T-helper 17 cell (primary cell): ENCODE data around the gene FAM117A. TPM values are rescaled to one million over a fixed set of nuclear protein-coding genes. Genes with fewer than 3 reads are reported as not detected.
"Not testable (repeated sequence)": the region's sequence is repeated elsewhere in the genome, so short reads cannot be mapped to it uniquely, and the experiment has no call there.

ENCODE experiments used
- ATAC-seq: fragments of 150-1000 bp; cut with Tn5 transposase; 2 replicates; pipeline ENCODE4 v1.10.0; 2021; ENCODE audit warnings: mild to moderate bottlenecking, moderate library complexity
- DNase-seq, 3 donors: peaks; one replicate each; pipeline versions ENCODE4 v3.0.0 to v3.0.0-alpha.2; 2020 to 2021
- H3K9me3 ChIP-seq: one replicate; pipeline ENCODE4 v1.7.0; 2013; ENCODE audit warnings: low read length, mild to moderate bottlenecking; ENCODE audit not compliant: control insufficient read depth, poor library complexity, severe bottlenecking
- H3K27ac Mint-ChIP-seq: one replicate; pipeline ENCODE4 v1.8.0; 2022; ENCODE audit warnings: mild to moderate bottlenecking, moderate library complexity, mixed read lengths
- H3K27me3 Mint-ChIP-seq: one replicate; pipeline ENCODE4 v1.8.0; 2022; ENCODE audit warnings: mixed read lengths
- H3K36me3 Mint-ChIP-seq: one replicate; pipeline ENCODE4 v1.8.0; 2022; ENCODE audit warnings: low read depth, mixed read lengths
- H3K4me1 Mint-ChIP-seq: one replicate; pipeline ENCODE4 v1.8.0; 2022; ENCODE audit warnings: mild to moderate bottlenecking, mixed read lengths
- H3K4me3 Mint-ChIP-seq: one replicate; pipeline ENCODE4 v1.8.0; 2022; ENCODE audit warnings: mild to moderate bottlenecking, moderate library complexity, mixed read lengths
- total RNA-seq, 4 donors: library from RNA in 2 of 4; stranded (reverse) in 2 of 4; gene quantifications; one replicate each; pipeline ENCODE4 v1.2.3 and lab custom pipeline; 2022 to 2026

Gene FAM117A
- total RNA-seq, 2 donors from 2014 or later: 58.9 to 68.6 TPM

DNA sequence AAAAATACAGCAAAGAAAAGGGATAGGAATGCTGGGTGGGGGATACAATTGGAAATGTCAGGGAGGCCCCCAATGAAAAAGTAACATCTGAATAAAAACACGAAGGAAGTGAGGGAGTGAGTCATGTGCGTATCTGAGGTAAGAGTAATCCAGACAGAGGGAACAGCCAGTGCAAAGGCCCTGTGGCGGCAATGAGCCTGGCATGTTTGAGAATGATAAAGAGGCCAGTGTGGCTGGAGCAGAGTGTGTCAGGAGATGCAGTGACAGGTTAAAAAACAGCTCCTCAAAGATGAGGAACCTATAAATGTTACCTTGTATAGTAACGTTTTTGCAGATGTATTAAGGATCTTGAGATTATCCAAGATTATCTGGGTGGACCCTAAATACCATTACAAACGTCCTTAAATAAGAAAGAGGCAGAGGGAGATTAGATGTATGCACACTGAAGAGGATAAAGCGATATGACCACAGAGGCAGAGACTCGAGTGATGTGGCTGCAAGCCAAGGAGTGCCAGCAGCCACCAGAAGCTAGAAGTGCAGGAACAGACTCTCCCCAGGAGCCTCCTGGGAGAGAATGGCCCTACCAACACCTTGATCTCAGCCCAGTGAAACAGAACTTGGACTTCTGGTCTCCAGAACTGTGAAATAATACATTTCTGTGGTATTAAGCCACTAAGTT is 38.3 kb downstream of the FAM117A start:
- no peak for DNase-seq
- peak overlapping the region; percentile 89 for H3K27ac Mint-ChIP-seq
- no peak for ATAC-seq
- H3K9me3 ChIP-seq: no peaks in the 10 kb centered on the region
- peaks cover 41% of the 10 kb centered on the region for H3K4me1 Mint-ChIP-seq
- peaks cover 12% of the 10 kb centered on the region for H3K36me3 Mint-ChIP-seq
- no peaks in the 10 kb centered on the region for H3K27me3 Mint-ChIP-seq
- H3K4me3 Mint-ChIP-seq: no peak overlapping the region

- not testable (repeated sequence) for H3K9me3 ChIP-seq, ATAC-seq, H3K27me3 Mint-ChIP-seq, H3K4me3 Mint-ChIP-seq, DNase-seq
- H3K36me3 Mint-ChIP-seq: peaks cover 12% of the 10 kb centered on the region
- peaks cover 35% of the 10 kb centered on the region for H3K4me1 Mint-ChIP-seq
- H3K27ac Mint-ChIP-seq: peak overlapping the region; percentile 89
These were observed 39.4 kb downstream of the FAM117A start for GRCh38 chr17:49724552-49724951.

- DNase-seq (no peak), ATAC-seq (no peak)
- Mint-ChIP-seq H3K27me3 (no peaks in the 10 kb centered on the region), H3K27ac (peak overlapping the region; percentile 89), H3K4me3 (no peak overlapping the region), H3K4me1 (peaks cover 26% of the 10 kb centered on the region), H3K36me3 (peaks cover 7% of the 10 kb centered on the region)
- H3K9me3 ChIP-seq: no peaks in the 10 kb centered on the region
These were observed 40.5 kb downstream of the FAM117A start for GRCh38 chr17:49723423-49723822.

DNA sequence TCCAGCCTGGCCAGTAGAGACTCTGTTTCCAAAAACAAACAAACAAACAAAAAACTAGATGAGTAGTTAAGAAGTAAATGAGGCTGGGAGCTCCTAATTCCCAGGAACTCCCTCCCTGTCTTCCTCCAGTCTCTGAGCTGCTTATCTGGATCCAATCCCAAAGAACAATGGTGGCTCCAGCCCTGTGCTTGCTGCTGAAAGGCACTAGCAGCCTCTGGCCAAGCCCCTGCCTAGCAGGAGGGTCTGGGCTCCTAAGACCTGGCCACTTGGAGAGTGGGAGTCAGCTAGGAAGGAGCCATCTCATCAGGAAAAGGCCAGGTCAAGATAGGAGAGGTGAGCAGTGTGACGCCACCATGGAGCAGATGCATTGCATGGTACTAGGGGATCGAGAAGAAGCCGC is 41.9 kb downstream of the FAM117A start:
- H3K9me3 ChIP-seq: no peaks in the 10 kb centered on the region
- no peak overlapping the region for H3K4me3 Mint-ChIP-seq
- DNase-seq: no peak
- H3K36me3 Mint-ChIP-seq: peaks cover 7% of the 10 kb centered on the region
- peak overlapping the region; percentile 89 for H3K27ac Mint-ChIP-seq
- H3K27me3 Mint-ChIP-seq: no peaks in the 10 kb centered on the region
- peaks cover 24% of the 10 kb centered on the region for H3K4me1 Mint-ChIP-seq
- no peak for ATAC-seq

- H3K27me3 Mint-ChIP-seq: no peaks in the 10 kb centered on the region
- peak overlapping the region; percentile 57 for H3K4me3 Mint-ChIP-seq
- peaks cover 9% of the 10 kb centered on the region for H3K36me3 Mint-ChIP-seq
- peaks cover 35% of the 10 kb centered on the region for H3K4me1 Mint-ChIP-seq
- ATAC-seq (peak; percentile 48), DNase-seq (peak in 1 of 3 donors; percentile 10)
- peak overlapping the region; percentile 97 for H3K27ac Mint-ChIP-seq
- H3K9me3 ChIP-seq: no peaks in the 10 kb centered on the region
These were observed 46.5 kb downstream of the FAM117A start for GRCh38 chr17:49717371-49717861.

DNA sequence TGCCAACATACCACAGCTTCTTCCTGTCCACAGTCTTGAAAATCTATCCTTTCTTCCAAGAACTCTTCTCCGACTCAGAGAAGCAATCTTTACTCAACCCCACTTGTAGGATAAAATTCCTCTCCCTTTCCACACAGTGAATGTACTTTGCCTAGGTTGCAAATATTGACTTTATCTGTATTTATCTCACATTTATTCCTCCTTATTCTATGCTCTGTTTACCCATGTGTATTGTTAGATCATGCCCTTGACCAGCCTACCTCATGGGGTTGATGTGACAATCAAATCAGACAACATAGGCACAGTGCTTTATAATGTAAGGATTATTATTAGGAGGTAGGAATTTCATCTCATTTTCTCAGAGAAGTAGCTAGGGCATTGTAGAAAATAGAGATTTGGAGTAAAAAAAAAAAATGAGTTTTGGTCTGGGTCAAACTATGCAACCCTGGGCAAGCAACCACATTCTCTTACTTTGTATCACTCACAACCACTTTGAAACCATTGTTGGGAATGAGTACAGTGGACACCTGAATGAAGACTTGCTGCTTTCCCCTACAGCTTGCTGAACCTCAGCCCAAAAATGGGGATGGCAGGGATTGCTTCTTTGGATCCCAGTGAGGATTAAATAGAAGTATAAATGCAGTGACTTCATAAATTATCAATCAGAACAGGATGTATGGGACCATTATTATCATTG is 47.1 kb downstream of the FAM117A start:
- no peak for ATAC-seq
- no peaks in the 10 kb centered on the region for H3K9me3 ChIP-seq
- DNase-seq: no peak
- H3K4me3 Mint-ChIP-seq: peak overlapping the region; percentile 57
- H3K36me3 Mint-ChIP-seq: peaks cover 9% of the 10 kb centered on the region
- peak overlapping the region; percentile 97 for H3K27ac Mint-ChIP-seq
- H3K27me3 Mint-ChIP-seq: no peaks in the 10 kb centered on the region
- peaks cover 35% of the 10 kb centered on the region for H3K4me1 Mint-ChIP-seq

DNA sequence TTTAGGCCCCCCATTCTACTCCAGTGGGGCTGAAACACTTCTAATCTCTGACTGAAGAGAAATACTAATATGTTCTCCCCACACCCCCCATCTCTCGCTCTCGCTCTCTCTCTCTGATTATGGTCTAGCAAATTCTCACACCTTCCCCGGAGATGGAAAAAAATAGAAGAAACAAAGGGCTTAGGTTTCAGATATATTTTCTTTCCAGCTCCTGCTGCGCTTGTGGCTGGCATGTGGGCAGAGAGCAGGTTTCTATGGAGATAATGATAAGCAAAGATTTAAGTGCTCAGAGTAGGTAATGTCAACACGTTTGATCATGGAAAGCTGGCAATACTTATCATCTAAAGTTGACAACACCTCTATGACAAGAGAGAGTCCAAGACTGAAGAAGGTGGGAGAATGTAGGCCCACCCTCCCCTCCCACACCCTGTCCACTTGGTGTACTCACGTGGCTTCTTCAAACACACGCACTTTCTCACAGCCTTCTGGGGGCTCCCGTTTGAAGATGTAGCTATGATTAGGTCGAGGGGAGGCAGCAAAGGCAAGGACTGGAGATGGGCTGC is 48.1 kb downstream of the FAM117A start:
- Mint-ChIP-seq H3K36me3 (peaks cover 15% of the 10 kb centered on the region), H3K4me1 (peaks cover 35% of the 10 kb centered on the region), H3K4me3 (peak overlapping the region; percentile 73), H3K27me3 (no peaks in the 10 kb centered on the region), H3K27ac (peak overlapping the region; percentile 97)
- ATAC-seq (peak; percentile 78), DNase-seq (peak in 1 of 3 donors; percentile 29)
- no peaks in the 10 kb centered on the region for H3K9me3 ChIP-seq

GRCh38 chr17:49715216-49715615 is 48.7 kb downstream of the FAM117A start:
- Mint-ChIP-seq H3K4me3 (peak overlapping the region; percentile 73), H3K4me1 (peaks cover 35% of the 10 kb centered on the region), H3K27ac (peak overlapping the region; percentile 97), H3K27me3 (no peaks in the 10 kb centered on the region), H3K36me3 (peaks cover 15% of the 10 kb centered on the region)
- peak; percentile 63 for ATAC-seq
- DNase-seq: no peak
- H3K9me3 ChIP-seq: no peaks in the 10 kb centered on the region

DNA sequence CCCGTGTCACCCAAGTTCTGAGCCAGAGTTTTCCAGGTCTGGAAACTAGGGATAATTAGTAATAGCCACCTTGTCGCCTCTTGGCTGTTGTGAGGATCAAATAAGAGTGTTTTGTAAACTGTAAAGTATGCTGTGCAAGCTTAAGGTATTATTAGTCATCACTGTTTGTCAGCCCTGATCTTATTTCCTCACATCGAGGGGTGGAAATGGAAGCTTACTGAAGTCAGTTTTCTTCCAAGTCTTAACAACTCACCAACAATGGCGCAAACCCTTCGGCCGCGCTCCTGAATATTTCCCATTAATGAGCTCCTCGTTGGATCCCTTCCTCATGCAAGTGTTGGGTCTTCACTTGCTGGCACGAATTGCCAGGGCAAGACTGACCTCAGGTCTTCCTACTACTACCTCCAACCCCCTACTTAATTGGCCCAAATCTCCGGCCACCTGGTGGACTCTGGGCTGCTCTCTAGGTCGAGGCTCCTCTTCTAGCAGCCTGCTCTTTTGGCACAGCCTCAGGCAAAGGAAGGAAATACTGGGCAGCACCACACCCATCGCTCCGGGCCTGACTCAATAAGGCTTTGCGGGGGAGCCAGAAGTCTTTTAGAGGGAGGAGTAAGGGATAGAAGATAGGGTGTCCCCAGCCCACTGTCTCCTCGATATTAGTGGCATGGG is 55.3 kb downstream of the FAM117A start:
- peaks cover 13% of the 10 kb centered on the region for H3K36me3 Mint-ChIP-seq

GRCh38 chr17:49707608-49708514 is 56.1 kb downstream of the FAM117A start, which contains the start of gene SLC35B1:
SLC35B1 (minus strand) TSS chr17:49707964; CDS start chr17:49707833, 131 bp downstream.
- ATAC-seq (peak; percentile 97), DNase-seq (peak; percentile 94 to 96 (median 95))
- Mint-ChIP-seq H3K4me1 (peaks cover 38% of the 10 kb centered on the region), H3K27me3 (no peaks in the 10 kb centered on the region), H3K36me3 (peaks cover 11% of the 10 kb centered on the region), H3K27ac (peak within 1 kb of the TSS; percentile 98), H3K4me3 (peak within 1 kb of the TSS; percentile 95)
- no peaks in the 10 kb centered on the region for H3K9me3 ChIP-seq

More for the DNA sequence above, 55.3 kb downstream of the FAM117A start:
- no peaks in the 10 kb centered on the region for H3K27me3 Mint-ChIP-seq
- DNase-seq (peak in 1 of 3 donors; percentile 16), ATAC-seq (peak; percentile 11)
- peaks cover 39% of the 10 kb centered on the region for H3K4me1 Mint-ChIP-seq
- H3K4me3 Mint-ChIP-seq: peak overlapping the region; percentile 95
- H3K9me3 ChIP-seq: no peaks in the 10 kb centered on the region
- H3K27ac Mint-ChIP-seq: peak overlapping the region; percentile 98

GRCh38 chr17:49707246-49707607 is 56.7 kb downstream of the FAM117A start:
- Mint-ChIP-seq H3K4me3 (peak overlapping the region; percentile 95), H3K4me1 (peaks cover 38% of the 10 kb centered on the region), H3K27me3 (no peaks in the 10 kb centered on the region), H3K27ac (peak overlapping the region; percentile 98), H3K36me3 (peaks cover 11% of the 10 kb centered on the region)
- H3K9me3 ChIP-seq: no peaks in the 10 kb centered on the region
- DNase-seq (peak in 1 of 3 donors; percentile 32), ATAC-seq (no peak)

- H3K4me3 Mint-ChIP-seq: peak overlapping the region; percentile 25
These were observed 58.7 kb downstream of the FAM117A start for GRCh38 chr17:49705254-49705653.

More at GRCh38 chr17:49705254-49705653, 58.7 kb downstream of the FAM117A start:
- Mint-ChIP-seq H3K27ac (peak overlapping the region; percentile 98), H3K4me1 (peaks cover 38% of the 10 kb centered on the region), H3K27me3 (no peaks in the 10 kb centered on the region), H3K36me3 (peaks cover 6% of the 10 kb centered on the region)
- no peak for ATAC-seq
- no peak for DNase-seq
- H3K9me3 ChIP-seq: no peaks in the 10 kb centered on the region
